Right ventricle myocardium superior (tissue), 1 donor: ENCODE measurements around the gene TSC22D1. TPM values are rescaled to one million over a fixed set of nuclear protein-coding genes. Genes with fewer than 3 reads are reported as not detected.

Experiments
- ATAC-seq: fragments of 200-7000 bp; cut with Tn5 transposase; one replicate; pipeline ENCODE4 v1.9.1; 2020; ENCODE audit warnings: mild to moderate bottlenecking; ENCODE audit not compliant: poor library complexity
- DNase-seq: peaks from one replicate; pipeline ENCODE4 v3.0.0-alpha.2; 2020
- intact Hi-C: fragments of 100-400 bp; cut with DNase I; formaldehyde crosslinking; loops from one replicate; pipeline ENCODE4 v1.11.2; 2022
- total RNA-seq: library from RNA; stranded (reverse); fragmentation: NEBNext Ultra II Directional; extraction: Animal tissue kit (Norgen Biotek cat#: 25700); gene quantifications from one replicate; pipeline ENCODE4 v1.2.1, GENCODE V29; 2021
- donor health status: DM: no; HTN: yes; CAD: no; lungs with severe emphysema.

The TSC22D1 gene
- total RNA-seq, 1 donor from 2014 or later: 223 TPM

GRCh38 chr13:44438234-44438579, 137.9 kb downstream of the TSC22D1 start:
- no peak for DNase-seq
- intact Hi-C loops: loop anchor here (5.0 to 10.0 kb wide), 4 partner anchors 136 to 386 kb away; no protein-coding TSS in a partner anchor
- ATAC-seq: no peak

GRCh38 chr13:44437356-44438233, 138.5 kb downstream of the TSC22D1 start:
- DNase-seq (no peak), ATAC-seq (peak; percentile 17)
- intact Hi-C loops: loop anchor here (2.0 to 10.0 kb wide), 5 partner anchors 135 to 531 kb away; no protein-coding TSS in a partner anchor

GRCh38 chr13:44436589-44437337, 139.4 kb downstream of the TSC22D1 start:
- DNase-seq (peak; percentile 95), ATAC-seq (peak; percentile 89)
- intact Hi-C loops: loop anchor here (2.0 to 10.0 kb wide), 5 partner anchors 134 to 530 kb away; no protein-coding TSS in a partner anchor

- intact Hi-C loops: loop anchor here (2.0 to 10.0 kb wide), 5 partner anchors 134 to 529 kb away; no protein-coding TSS in a partner anchor
- ATAC-seq (no peak), DNase-seq (no peak)
Observed at GRCh38 chr13:44435919-44436510, 140.1 kb downstream of the TSC22D1 start.

- intact Hi-C loops: loop anchor here (5.0 to 10.0 kb wide), 4 partner anchors 133 to 383 kb away; no protein-coding TSS in a partner anchor
- ATAC-seq (peak; percentile 69), DNase-seq (peak; percentile 94)
Observed at GRCh38 chr13:44435142-44435918, 140.8 kb downstream of the TSC22D1 start.

GRCh38 chr13:44434766-44435141, 141.4 kb downstream of the TSC22D1 start:
- ATAC-seq (no peak), DNase-seq (no peak)
- intact Hi-C loops: loop anchor here (5.0 to 10.0 kb wide), 4 partner anchors 132 to 382 kb away; no protein-coding TSS in a partner anchor

- DNase-seq (no peak), ATAC-seq (no peak)
- intact Hi-C loops: loop anchor here (10.0 kb wide), 1 partner anchor 289 kb away; no protein-coding TSS in a partner anchor
Observed at GRCh38 chr13:44433863-44434765, 142.0 kb downstream of the TSC22D1 start.

GRCh38 chr13:44432650-44433049, 143.5 kb downstream of the TSC22D1 start:
- ATAC-seq (no peak), DNase-seq (no peak)
- intact Hi-C loops: loop anchor here (10.0 kb wide), 1 partner anchor 288 kb away; no protein-coding TSS in a partner anchor

- ATAC-seq (no peak), DNase-seq (no peak)
- intact Hi-C loops: loop anchor here (10.0 kb wide), 1 partner anchor 286 kb away; no protein-coding TSS in a partner anchor
Observed at GRCh38 chr13:44431150-44431549, 145.0 kb downstream of the TSC22D1 start.

GRCh38 chr13:44429311-44429710, 146.8 kb downstream of the TSC22D1 start:
- intact Hi-C loops: no loop called here
- no peak for DNase-seq
- no peak for ATAC-seq

GRCh38 chr13:44426461-44426860, 149.7 kb downstream of the TSC22D1 start:
- intact Hi-C loops: no loop called here
- ATAC-seq (no peak), DNase-seq (no peak)

GRCh38 chr13:44425815-44426078, 150.4 kb downstream of the TSC22D1 start:
- ATAC-seq (no peak), DNase-seq (no peak)
- intact Hi-C loops: no loop called here

- peak; percentile 8 for ATAC-seq
- intact Hi-C loops: no loop called here
- DNase-seq: no peak
Observed at GRCh38 chr13:44425041-44425814, 150.9 kb downstream of the TSC22D1 start.

- intact Hi-C loops: no loop called here
- DNase-seq (no peak), ATAC-seq (no peak)
Observed at GRCh38 chr13:44423824-44424223, 152.3 kb downstream of the TSC22D1 start.

- no peak for ATAC-seq
- peak; percentile 57 for DNase-seq
- intact Hi-C loops: no loop called here
Observed at GRCh38 chr13:44422755-44423643, 153.1 kb downstream of the TSC22D1 start.
